Erythroblast (primary cell): ENCODE data around the gene ACTN2.

Source experiments
- GATA1 ChIP-seq: IDR thresholded peaks from 2 replicates; pipeline ENCODE4 v1.6.1; 2011; ENCODE audit warnings: low read depth, mild to moderate bottlenecking, control low read depth, low read length, moderate library complexity
- POLR2A ChIP-seq: IDR thresholded peaks from 2 replicates; pipeline ENCODE4 v1.6.1; 2011; ENCODE audit warnings: mild to moderate bottlenecking, low read length

- TF ChIP-seq POLR2A (no peak), GATA1 (no peak)
Observed at GRCh38 chr1:236701782-236702181, 15.5 kb downstream of the ACTN2 start.
